HG02763 (cell line): ENCODE measurements around the gene MIPEP.

Source experiments
- ATAC-seq: cut with Tn5 transposase; IDR thresholded peaks from one replicate; pipeline ENCODE4 v1.9.1; 2021; ENCODE audit warnings: mild to moderate bottlenecking, moderate library complexity; ENCODE audit not compliant: unreplicated experiment

Gene MIPEP

DNA sequence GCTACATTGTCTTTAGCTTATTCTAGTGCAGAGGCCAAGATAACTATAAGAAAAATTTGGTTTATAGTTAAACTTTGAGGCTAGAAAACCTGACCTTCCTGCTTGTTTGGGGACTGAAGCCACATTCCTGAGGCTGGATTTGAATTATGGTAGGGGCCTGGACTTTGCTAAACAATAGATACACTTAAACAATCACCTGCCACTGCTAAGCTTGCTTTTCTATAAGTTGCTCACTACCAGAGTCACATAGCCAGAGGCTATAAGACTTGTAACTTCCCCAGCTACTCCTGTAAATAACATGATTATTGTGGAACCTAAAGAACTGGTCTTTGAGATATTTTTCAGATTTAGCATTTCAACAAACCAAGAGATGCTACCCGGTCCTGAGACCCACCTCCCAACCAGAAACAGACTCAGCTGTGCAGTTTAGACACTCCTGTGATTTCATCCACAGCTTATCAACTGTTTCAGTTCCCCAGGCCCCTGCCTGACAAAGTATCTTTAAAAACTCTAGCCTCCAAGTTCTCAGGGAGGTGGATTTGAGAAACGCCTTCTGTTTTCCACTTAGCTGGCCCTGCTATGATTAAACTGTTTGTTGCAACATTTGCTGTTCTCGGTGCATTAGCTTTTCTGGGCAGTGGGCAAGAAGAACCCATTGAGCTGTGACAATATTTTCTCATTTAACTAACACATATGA lies 77.7 kb downstream of the MIPEP start:
- ATAC-seq: no peak

DNA sequence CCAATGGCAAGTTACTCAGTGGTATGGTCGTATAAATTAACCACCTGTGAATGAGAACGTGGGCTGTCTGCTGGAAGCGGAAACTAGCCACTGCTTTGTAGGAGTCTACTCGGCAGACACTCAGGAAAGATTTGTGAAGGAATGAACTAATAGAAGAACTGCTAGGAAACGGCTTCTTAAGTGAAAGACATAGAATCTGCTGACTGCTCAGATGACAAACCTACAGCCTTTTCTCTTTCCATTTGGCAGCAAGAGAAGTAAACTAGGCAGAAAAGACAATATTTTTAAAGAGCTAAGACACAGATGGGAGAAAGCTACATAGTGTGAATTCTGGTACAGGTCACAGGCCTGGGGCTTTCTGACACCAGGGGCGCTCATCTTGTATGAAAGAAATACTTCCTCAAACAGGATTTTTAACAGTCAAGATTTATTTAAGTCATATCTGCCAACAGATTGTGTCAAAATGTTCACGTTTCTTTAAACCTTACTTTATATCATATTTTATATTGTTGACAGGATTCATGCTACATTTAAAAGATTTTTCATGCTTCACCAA lies 78.4 kb downstream of the MIPEP start:
- ATAC-seq: no peak

DNA sequence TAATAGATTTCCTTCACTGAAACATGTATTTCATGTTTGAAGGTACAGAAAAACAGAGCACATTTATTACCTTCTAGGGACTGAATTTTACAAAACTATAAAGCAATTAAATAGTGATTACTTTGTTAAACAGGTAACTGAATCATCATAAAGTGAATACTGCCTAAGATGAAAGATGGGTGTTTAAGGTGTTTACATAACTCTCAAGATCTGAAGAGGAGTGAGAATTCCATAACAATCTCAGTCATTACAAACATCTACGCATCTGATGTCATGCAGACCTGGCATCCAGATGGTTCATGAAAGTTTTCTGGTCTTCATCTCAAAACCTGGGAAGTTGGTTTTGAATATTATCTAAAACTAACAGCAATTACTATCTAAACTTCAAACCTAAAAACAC lies 80.4 kb downstream of the MIPEP start:
- ATAC-seq: no peak

DNA sequence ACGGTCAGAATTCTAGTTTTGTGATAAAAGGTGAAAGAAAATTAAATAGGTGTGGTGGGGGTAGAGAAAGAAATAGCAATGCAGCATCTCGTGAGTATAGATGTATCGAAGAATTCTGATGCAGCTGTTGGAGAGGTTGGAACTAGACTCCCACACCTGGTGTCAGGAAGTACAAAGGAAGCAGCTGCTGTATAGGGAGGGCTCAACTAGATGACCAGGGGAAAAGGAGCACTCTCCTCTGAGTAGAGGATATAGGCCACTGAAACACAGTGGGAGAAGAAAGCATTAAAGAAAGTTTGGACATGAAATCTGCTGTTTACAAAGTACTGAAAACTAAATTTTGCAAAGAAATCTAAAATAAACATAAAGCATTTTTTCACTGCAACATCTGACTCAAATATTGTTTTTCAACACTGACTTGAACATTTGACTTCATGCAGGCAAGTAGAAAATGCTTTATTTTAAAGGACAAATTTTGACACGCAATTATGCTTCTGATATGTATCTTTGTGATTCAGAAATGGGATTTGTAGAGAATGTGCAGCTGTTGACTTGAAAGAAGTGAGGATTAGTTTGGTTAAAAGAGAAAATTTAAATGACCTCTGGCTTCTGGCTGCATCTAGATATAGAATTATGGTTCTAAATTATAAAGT lies 82.2 kb downstream of the MIPEP start:
- peak; percentile 6 for ATAC-seq

DNA sequence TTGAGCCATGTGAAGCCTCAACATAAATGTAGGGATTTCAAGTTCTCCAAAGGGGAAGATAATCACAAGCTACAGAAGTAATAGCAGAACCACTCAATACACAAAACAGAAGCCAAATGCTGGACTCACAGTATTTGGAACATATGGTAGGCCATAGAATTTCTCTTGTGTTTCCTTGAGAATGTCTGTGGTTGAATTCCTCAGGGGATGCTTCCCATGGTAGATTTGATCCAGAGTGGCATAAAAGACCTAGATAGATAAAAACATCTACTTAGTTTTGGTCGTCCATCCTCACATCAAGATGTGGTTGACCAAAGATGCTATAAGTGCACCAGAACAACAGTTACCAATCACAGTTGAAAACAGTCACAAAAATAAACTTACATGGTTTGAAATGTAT lies 83.4 kb downstream of the MIPEP start:
- ATAC-seq: no peak

DNA sequence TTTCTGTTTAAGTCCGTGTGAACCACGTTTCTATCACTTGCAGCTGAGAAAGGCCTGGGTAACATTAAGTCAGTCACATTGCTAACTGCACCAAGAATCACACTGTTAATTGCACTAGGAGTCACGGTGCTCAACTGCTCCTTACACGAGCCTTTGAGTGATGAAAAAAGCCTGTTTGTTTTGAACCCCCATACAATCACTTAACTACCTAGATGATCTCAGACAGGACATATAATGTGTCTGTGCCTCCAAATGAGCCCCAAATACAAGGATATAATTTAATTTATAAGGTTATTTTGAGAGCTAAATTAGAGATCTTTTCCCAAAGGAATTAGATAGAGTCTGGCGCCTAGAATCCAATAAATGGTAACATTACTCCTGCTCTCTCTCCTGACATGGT lies 84.1 kb downstream of the MIPEP start:
- no peak for ATAC-seq

DNA sequence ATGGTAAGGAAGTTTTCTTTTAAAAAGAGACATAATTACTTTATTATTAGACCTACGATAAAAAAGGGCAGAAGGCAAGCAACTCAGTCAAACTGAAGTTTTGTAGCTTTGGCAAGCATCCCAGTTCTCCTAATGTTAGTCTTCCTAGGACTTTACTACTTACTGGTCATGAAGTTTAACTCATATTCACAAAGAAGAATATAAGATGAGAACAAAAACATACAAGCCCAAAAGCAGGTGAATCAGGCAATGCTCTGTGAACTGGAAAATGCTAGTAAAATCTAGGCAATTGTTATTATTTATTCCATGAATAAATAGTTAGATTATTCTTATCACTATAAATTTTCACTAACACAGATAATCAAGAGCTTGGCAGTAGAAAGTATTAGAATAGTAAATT lies 85.0 kb downstream of the MIPEP start:
- no peak for ATAC-seq

DNA sequence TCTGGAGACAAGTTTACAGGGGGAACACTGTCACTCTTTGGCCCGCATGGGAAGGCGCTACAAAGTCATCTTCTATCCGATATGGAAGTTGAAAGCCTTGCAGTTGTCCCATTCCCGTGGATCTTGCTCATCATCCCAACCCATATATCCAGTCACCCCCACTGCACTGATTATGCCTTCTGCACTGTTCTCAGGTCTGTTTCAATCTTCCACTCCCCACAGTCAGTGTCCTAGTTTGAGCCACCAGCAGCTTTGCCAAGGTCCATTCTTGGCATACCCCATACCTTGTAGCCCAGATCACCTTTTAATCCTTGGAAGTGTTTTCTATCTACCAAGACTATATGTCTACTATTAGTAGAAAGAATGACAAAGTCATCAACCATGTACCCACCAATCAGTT lies 88.1 kb downstream of the MIPEP start:
- ATAC-seq: no peak

DNA sequence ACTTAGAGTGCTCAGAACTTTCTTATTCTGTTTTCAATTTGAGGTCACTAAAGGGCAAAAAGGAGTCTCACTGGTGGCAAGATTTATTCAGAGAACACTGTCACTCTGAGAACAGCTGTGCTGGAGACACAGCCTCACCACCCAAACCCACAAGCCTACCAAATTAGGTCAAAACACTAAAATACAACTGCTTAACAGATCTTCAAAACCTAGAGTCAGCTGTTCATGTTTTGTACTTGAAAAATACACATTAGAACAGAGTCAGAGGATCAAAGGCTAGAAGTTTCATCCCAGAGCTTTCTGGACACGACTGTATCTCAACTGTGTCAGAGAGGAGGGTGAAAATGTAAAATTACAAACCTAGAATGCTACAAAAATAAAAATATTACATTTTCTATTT lies 89.3 kb downstream of the MIPEP start:
- ATAC-seq: peak; percentile 90

DNA sequence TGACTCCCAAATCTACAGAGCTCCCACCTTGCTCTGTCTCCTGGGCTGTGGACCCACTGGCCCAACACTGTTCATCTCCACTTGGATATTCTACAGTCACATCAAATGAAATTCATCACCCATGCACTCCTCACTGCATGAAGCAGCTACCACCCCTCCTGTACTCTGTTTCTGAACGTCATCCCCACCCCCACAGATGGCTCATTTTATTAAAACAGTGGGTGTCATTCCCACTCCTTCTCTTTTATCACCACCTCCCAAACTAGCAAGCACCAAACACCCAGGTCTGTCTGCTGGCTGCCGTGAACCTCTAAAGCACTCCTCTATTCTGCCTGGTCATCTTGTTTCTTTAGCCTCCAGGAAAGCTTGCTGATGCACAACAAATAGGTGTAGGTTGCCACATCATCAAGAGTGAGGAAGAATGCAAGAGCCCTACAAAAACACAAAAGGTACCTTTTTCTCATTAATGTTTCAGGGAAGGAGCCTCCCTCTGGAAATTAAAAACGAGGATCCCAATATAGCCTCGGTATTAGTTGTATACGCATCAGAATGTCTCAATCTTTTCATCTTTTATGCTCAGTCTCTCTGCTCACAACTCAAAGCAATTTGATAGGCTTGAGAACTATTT lies 91.8 kb downstream of the MIPEP start:
- no peak for ATAC-seq

DNA sequence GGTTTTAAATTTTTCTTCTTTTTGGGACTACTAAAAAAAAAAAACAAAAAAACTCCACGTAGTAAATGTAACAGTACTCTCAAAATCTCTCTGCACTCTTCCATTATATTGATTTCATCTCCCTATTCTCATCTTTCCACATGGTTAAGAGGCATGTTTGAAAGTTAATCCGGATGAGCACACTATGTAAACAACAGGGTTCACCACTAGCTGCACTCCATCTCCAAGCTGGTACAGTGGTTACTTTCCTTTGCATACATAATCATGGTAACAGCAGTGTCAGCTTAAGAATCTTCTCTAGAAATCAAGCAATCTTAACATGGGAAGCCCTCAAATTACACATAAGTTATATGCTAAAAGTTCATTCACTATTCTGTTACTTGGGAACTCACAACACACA lies 92.6 kb downstream of the MIPEP start:
- ATAC-seq: no peak

DNA sequence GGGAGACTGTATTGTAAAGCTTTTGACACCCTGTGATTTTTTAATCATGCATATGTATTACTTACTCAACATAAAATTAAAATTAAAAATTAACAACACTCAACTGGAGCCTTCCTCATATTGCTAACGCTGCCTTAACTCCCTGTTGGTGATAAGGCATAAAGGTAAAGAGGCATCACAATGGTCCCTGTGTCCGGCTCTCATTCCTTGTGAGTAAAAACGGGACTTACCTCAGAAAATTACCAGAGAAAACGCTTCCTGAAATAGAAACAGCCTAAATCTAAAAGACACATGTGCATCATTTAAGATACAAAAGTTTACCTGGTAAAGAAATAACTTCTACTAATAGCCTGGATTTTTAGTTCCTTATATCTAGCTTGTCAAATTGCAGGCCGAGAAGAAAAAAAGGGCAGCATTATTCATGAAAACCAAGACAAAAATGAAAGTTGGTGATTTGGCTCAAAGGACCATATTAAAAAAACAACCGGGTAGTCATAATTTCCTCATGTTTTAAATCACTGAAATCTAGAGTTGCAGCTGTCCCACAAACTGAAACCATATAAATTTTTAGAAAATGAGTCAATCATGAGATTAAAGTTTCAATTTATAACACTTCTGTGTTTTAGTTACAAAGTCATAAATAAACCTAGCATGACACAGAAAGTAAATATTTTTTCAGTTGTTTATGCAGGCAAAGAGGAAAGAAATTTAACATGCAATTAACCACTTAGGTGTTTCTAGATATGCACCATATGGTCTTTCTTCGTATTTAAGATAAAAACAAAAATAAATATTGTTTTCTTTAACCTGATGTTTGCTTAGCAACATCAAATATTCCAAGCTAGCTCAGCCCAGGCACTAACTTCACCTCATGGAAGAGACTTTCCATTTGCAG lies 94.7 kb downstream of the MIPEP start:
- peak; percentile 35 for ATAC-seq

DNA sequence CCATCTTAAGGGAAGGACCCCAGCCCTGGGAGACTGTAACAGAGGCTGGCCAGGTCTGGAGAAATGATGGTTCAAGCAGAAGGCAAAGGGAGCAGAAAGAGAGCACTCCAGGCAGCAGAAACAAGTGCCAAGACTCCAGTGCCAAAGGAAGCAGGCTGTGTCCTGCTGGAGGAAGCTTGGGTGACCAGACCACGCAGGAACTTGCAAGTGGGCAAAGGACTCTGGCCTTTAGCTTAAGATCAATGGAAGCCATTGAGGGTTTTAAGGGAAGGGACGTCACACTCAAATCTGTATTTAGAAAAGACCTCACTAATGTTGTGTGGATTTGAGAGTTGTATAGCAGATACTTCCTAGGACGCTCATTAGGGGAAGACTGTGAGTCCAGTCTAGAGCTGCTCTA lies 95.5 kb downstream of the MIPEP start:
- no peak for ATAC-seq

DNA sequence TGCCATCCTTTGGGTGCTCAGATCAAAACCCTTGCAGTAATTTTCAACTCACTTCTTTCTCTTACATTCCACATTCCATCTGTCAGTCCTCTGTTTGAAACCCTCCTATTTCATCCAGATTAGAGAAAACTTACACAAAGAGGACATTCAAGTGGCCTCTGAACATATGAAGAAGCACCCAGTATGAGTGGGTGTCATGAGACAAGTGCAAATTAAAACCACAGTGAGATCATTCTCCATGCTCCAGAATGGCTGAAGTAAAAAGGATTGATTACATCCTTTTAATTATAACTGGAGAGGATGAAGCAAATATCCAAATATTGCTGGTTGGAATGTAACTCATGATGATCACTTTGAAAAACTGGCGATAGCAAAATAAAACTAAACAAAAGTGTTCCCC lies 96.5 kb downstream of the MIPEP start:
- no peak for ATAC-seq

DNA sequence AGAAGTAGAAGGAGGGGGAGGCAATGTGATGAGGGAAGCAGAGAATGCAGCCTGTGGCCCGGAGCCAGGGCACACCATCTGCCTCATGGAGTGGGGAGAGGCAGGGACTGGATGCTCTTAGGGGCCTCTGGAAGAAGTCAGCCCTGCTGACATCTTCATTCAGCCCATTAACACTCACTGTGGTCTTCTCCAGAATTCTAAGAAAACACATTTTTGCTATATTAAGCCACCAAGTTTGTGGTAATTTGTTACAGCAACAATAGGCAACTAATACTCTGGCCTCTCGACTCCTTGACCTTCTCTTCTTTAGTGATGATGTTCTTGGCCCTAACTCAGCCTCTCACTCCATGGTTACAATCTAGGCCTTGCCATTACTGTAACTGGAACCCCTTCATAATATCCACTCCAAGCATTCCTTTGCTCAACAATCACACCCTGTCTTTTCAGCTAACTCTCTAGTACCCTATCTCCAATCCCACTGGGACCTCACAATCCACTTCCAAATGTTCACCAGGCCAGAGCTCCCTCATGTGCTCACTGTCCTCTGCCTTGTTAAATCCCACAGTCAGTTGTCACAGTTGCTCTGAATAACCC lies 98.5 kb downstream of the MIPEP start:
- no peak for ATAC-seq

DNA sequence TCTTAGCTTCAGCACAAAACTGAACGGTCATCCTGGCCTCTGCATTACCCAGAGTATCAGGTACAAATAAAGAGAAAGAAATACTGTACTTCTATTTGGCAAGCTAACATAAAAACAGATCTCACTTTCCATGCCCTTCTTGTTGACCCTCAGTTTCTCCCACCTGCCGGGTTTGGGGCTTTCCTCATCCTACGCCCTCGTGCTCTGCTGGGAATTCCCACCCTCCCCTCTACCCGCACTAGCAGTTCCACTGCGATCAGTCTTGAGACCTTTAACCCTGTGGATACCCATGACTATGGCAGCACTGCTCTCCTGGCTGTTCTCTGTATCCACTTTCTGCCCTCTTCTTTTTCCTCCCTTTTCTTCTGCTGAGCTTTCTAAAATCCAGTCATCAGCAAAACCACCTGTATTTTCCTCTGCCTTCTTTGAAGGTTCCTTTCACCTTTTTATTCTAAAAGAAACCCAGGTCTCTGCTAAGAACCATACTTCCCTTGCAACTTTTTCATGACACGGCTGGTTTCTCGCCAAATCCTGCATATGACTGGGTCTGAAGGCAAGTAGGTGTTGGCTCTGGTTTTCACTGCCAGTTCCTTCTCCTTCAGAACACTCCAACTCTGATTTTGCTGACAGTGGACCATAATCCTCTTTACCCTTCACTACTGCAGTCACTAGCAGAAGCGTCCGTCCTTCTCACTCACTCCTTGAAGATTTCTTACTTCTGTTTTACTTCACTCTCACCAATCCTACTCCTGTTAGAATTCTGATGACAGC lies 99.4 kb downstream of the MIPEP start:
- no peak for ATAC-seq

DNA sequence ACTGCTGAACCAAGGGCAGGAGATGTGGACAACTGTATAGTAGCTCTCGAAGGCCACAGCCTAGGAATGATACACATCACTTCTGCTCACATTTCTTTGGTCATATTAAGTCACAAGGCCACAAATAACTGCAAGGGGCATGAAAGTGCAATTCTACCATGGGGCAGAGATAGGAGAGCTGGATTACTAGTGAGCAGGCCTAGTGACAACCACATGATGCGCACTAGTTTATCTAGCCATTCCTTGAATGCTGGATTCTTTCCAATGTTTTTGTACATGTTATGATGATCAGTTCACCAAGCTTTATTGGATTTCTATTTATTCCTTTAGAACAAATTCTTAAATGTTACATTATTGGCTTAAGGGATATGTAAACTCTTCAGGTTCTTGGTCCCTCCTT lies 100.7 kb downstream of the MIPEP start:
- ATAC-seq: no peak

DNA sequence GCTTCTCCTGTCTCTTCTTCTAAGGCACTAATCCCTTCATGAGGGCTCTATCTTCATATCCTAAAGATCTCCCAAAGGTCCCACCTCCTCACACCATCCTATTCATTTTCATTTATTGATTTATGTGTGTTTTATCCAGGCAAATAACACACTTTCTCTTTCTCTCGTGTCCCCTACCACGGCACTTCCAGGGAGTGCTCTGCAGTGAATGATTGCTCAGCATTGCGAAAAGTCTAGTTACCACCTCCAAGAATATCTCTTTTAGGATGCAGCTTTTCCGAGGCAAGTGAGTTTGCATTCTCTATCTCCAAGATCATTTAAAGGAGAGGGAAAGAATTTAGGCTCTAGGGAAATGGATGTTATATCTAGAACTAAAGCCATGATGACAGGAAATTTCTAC lies 101.7 kb downstream of the MIPEP start:
- no peak for ATAC-seq

DNA sequence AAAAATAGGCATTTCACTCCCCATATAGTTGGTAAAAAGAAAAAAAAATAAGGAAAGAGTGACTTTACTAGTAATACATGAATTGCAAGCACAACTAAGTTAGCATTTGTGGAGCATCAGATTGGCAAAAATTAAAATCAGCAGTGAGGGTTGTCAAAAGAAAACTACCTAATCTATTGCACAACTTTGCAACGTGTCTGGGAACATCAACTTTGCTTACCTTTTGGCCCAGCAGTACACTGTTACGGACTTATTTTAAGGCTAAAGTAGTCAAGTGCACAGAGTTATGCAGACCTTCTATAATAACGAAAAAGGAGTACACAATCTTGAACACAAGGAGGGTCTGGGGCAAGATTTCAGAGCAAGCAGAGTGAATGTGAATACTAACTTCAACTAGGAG lies 102.6 kb downstream of the MIPEP start:
- no peak for ATAC-seq

DNA sequence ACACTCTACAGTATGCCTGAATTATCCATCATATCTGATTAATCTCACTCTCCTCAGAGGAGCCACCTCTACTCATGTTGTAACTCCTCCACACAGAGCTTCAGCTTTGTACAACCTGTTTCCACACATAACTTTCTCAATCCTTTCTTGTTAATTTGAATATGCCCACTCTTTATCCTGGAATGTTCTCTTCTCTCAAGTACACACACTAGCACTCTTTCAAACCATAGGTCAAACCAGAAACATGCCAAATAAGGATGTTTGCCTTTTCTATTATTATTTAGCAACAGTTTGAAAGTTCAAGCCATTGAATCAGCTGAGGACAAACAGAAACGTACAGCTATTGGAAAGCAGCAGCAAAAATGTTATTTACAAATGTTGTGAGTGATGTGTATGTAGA lies 110.3 kb downstream of the MIPEP start:
- no peak for ATAC-seq
